Thyroid gland (tissue), 4 donors: ENCODE measurements around the gene ARHGAP22. TPM values are rescaled to one million over a fixed set of nuclear protein-coding genes. Genes with fewer than 3 reads are reported as not detected.

Experiments
- DNase-seq, 2 donors: peaks; one replicate each; pipeline ENCODE4 v3.0.0-alpha.2; 2019
- H3K27ac ChIP-seq, 3 donors: fragments of 200-600 bp; sonication (generic); 1 replicate in 2 of 3; 2 replicates in 1 of 3; pipeline ENCODE4 v1.5.1; 2016 to 2019; ENCODE audit warnings: mild to moderate bottlenecking in 1 of 3, moderate library complexity in 1 of 3
- H3K27me3 ChIP-seq: fragments of 200-600 bp; sonication (generic); one replicate; pipeline ENCODE4 v1.5.1; 2019
- H3K36me3 ChIP-seq, 2 donors: fragments of 200-600 bp; sonication (generic); one replicate each; pipeline ENCODE4 v1.5.1; 2016 to 2019
- H3K4me1 ChIP-seq, 2 donors: fragments of 200-600 bp; sonication (generic); one replicate each; pipeline ENCODE4 v1.5.1; 2017 to 2019
- H3K4me3 ChIP-seq, 3 donors: fragments of 200-600 bp; sonication (generic); replicated peaks in 1 of 3; 1 replicate in 2 of 3; 2 replicates in 1 of 3; pipeline ENCODE4 v1.5.1; 2016; ENCODE audit warnings: mild to moderate bottlenecking in 1 of 3
- H3K9me3 ChIP-seq: fragments of 200-600 bp; sonication (generic); one replicate; pipeline ENCODE4 v1.5.1; 2017
- POLR2A ChIP-seq, 2 donors: fragments of 450-650 bp; IDR thresholded peaks; one replicate each; pipeline ENCODE4 v1.6.1; 2017; ENCODE audit warnings: antibody characterized with exemption in 2 of 2, mild to moderate bottlenecking in 2 of 2, moderate library complexity in 1 of 2
- WGBS, 2 donors: methylation state at CpG; one replicate each; pipeline ENCODE4 v1.1.5; 2017; 5-methylcytosine and 5-hydroxymethylcytosine counted together
- intact Hi-C: fragments of 100-400 bp; cut with DNase I; formaldehyde crosslinking; loops from one replicate; pipeline ENCODE4 v1.15.1; 2023
- total RNA-seq, 4 donors: library from RNA; depleted of rRNA; stranded (reverse); fragments of >200 nt; gene quantifications; one replicate each; pipeline ENCODE4 v1.2.3, GENCODE V29; 2016
- TF ChIP-seq, protein P1 (sequence below), 6 experiments: fragments of 200-600 bp in 3 of 6; fragments of 450-650 bp in 3 of 6; sonication (generic) in 3 of 6; IDR thresholded peaks; one replicate each; pipeline ENCODE4 v1.5.1; 2016 to 2019; ENCODE audit warnings: antibody characterized with exemption in 6 of 6, mild to moderate bottlenecking in 2 of 6, inconsistent platforms in 1 of 6, moderate library complexity in 1 of 6

Gene ARHGAP22
- total RNA-seq, 4 donors from 2014 or later, result 3.4 to 29.5 (median 19.1) TPM

DNA sequence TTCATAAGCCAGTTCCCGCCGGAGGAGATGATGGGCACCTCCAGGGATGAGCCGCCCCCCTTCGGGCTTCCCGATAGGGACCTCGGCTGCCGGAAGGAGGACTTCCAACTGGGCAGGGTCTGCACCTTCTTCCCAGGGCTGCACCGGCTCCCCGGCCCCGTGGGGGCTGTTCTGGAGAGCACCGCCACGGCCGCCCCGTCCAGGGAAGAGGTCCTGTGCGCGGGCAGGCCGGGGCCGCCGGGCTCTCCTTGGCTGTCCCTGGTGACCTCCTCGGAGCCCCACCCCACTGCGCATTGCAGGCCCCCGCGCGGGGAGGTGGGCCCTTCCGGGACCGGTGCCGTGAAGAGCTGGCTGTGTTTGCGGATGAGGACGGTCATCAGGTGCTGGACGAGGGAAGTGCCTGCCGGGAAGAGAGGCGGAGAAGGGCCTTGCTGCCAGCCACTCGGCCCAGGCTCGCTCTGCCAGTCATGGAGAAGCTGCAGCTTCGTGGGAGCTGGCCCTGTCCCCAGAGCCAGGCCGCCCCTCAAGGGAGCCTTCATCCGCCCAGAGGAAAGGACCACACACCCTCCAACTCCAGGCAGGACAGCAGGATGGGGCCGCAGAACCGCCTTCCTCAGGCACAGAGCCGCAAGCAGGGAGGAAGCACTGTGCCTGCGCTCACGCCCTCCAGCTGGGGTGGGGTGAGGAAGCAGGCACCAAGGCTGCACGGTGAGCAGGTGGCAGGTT is 154.0 kb downstream of the ARHGAP22 start:
- H3K4me1 ChIP-seq, result peaks cover 7 to 23% of the 10 kb centered on the region in 2 donors
- no peaks in the 10 kb centered on the region for H3K27me3 ChIP-seq
- no peaks in the 10 kb centered on the region for H3K9me3 ChIP-seq
- WGBS, 2 donors, result 88 to 95% methylated on average over 33 to 35 of the region's 43 CpGs
- no peak for DNase-seq
- H3K36me3 ChIP-seq, result no peaks in the 10 kb centered on the region
- no peak overlapping the region for H3K27ac ChIP-seq
- TF ChIP-seq, protein P1, sequence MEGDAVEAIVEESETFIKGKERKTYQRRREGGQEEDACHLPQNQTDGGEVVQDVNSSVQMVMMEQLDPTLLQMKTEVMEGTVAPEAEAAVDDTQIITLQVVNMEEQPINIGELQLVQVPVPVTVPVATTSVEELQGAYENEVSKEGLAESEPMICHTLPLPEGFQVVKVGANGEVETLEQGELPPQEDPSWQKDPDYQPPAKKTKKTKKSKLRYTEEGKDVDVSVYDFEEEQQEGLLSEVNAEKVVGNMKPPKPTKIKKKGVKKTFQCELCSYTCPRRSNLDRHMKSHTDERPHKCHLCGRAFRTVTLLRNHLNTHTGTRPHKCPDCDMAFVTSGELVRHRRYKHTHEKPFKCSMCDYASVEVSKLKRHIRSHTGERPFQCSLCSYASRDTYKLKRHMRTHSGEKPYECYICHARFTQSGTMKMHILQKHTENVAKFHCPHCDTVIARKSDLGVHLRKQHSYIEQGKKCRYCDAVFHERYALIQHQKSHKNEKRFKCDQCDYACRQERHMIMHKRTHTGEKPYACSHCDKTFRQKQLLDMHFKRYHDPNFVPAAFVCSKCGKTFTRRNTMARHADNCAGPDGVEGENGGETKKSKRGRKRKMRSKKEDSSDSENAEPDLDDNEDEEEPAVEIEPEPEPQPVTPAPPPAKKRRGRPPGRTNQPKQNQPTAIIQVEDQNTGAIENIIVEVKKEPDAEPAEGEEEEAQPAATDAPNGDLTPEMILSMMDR (IDR thresholded peaks at IDR 0.05), result no peak
- TF ChIP-seq POLR2A (IDR thresholded peaks at IDR 0.05), result no peak
- H3K4me3 ChIP-seq, result no peak overlapping the region
- intact Hi-C loops, result no loop called here

DNA sequence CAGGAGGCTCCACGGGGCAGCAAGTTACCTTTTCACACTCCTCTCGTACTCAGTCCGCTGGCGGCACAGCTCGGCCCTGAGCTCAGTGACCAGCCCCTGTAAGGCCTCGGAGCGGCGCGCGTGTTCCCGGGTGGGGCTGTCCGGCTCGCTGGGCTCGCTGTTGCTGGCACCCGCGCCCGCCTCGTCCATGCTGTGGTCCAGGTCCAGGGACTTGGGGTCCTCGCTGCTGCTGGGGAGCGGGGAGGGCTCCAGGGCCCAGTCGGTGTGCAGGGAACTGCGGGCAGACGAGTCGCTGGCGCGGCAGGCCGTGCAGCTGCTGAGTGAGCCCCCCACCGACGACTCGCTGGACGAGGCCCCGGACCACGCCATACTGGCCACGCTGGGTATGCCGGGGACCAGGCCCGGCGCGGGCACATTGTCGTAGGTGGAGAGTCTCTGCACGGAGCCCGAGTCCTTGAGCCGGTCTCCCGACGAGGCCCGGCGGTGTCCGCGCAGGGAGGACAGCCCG is 154.6 kb downstream of the ARHGAP22 start:
- Histone ChIP-seq H3K27me3 (no peaks in the 10 kb centered on the region), H3K27ac (no peak overlapping the region), H3K4me3 (no peak overlapping the region), H3K9me3 (no peaks in the 10 kb centered on the region), H3K4me1 (peaks cover 8 to 20% of the 10 kb centered on the region in 2 donors), H3K36me3 (no peaks in the 10 kb centered on the region)
- WGBS, 2 donors, result 92 to 97% methylated on average over 17 to 38 of the region's 49 CpGs
- TF ChIP-seq, protein P1 (IDR thresholded peaks at IDR 0.05), result no peak
- TF ChIP-seq POLR2A (IDR thresholded peaks at IDR 0.05), result no peak
- intact Hi-C loops, result no loop called here
- DNase-seq, result peak in 1 of 2 donors; percentile 3

DNA sequence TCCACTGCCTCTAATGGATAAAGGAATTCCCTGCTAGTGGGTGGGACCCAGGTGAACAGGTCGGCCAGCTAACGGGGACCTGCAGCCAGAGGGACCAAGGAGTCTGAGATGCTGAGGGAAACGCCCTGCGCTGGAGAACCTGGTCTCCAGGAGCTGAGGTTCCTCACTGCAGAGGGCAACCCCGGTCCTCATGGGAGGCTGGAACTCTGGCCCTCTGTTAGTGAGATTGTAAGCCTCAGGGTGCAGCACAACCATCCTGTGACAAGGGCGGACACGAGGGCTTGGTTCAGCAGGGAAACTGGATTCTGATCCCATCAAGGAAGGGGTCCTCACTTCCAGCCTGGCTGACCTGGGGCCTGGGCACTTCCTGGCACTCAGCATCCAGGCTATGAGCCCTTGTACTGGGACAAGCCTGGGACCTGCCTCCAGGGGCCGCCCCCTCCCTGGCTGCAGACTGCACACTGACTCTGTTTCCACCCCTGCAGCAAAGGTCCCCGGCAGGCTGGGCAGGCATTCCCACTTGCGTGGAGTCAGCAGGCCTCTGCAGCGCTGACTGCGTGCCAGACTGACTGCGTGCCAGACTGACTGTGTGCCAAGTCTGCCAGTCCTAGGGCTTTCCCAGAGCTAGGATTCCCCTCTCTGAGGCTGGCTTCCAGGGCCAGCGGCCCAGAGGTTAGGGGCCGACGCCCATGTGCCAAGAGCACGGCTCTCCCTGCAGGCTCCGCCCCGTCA is 155.2 kb downstream of the ARHGAP22 start:
- intact Hi-C loops, result loop anchor here (10.0 kb wide), 1 partner anchor 205 kb away; no protein-coding TSS in a partner anchor
- Histone ChIP-seq H3K36me3 (no peaks in the 10 kb centered on the region), H3K9me3 (no peaks in the 10 kb centered on the region), H3K27me3 (no peaks in the 10 kb centered on the region), H3K4me3 (no peak overlapping the region), H3K4me1 (peaks cover 14 to 22% of the 10 kb centered on the region in 2 donors), H3K27ac (no peak overlapping the region)
- TF ChIP-seq, protein P1 (IDR thresholded peaks at IDR 0.05), result no peak
- no peak for TF ChIP-seq POLR2A (IDR thresholded peaks at IDR 0.05)
- DNase-seq, result no peak
- WGBS, 2 donors, result 85 to 87% methylated on average over 11 of the region's 19 CpGs

DNA sequence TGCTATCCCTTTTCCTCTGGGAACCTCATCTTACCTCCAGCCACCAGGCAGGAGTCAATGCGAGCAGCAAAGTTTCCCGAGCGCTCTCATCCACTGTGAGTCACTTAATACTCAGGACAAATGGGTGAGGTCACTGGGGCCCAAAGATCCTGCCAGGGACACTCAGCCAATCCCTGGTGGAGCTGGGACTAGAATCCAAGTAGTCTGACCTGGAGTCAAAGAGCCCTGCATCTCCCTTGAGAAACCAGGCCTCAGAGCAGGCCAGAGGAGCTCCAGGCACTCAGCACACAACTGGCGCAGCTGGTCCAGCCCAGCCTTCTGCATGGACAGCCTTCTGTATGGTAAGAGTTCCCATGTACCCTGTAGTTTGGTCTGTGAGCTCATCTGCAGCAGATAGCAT is 156.1 kb downstream of the ARHGAP22 start:
- no peak for DNase-seq
- intact Hi-C loops, result loop anchor here (10.0 kb wide), 1 partner anchor 206 kb away; no protein-coding TSS in a partner anchor
- Histone ChIP-seq H3K27me3 (no peaks in the 10 kb centered on the region), H3K9me3 (no peaks in the 10 kb centered on the region), H3K27ac (no peak overlapping the region), H3K4me1 (peaks cover 9 to 15% of the 10 kb centered on the region in 2 donors), H3K4me3 (no peak overlapping the region), H3K36me3 (no peaks in the 10 kb centered on the region)
- WGBS, 2 donors, result 93 to 95% methylated on average over 4 of the region's 4 CpGs
- TF ChIP-seq POLR2A (IDR thresholded peaks at IDR 0.05), result no peak
- TF ChIP-seq, protein P1 (IDR thresholded peaks at IDR 0.05), result no peak
